NB4 (cell line): ENCODE results near the gene IFI6.

Experiments
- MYC ChIP-seq: IDR thresholded peaks from 2 replicates; pipeline ENCODE4 v1.6.1; 2011; ENCODE audit warnings: low read depth, low read length
- POLR2A ChIP-seq: IDR thresholded peaks from 2 replicates; pipeline ENCODE4 v1.6.1; 2011; ENCODE audit warnings: mild to moderate bottlenecking; ENCODE audit not compliant: insufficient read length; ENCODE audit errors: extremely low read depth
- TF ChIP-seq, protein P1 (sequence below): IDR thresholded peaks from 2 replicates; pipeline ENCODE4 v1.6.1; 2011; ENCODE audit warnings: low read depth, low read length
- TF ChIP-seq, protein P2 (sequence below): IDR thresholded peaks from one replicate; pipeline ENCODE4 v1.5.1; 2012; ENCODE audit warnings: low read depth, low read length

DNA sequence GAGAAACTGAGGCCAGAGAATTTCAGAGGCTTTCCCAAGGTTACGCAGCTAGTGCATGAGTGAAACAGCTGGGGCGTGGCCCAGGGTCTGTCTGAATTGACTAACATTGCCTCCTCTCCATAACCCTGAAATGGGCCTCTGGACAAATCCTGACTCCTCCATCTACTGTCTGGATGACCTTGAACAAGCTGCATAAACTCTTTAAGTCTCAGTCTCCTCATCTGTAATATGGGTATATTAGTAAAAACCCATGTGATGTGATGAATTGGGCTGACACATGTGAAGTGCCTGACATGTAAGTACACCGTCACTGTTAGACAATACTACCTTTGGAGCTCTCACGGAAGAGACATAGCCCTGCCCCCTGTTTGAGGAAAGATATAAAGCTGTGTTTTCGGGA lies 24.7 kb downstream of the IFI6 start:
- TF ChIP-seq, protein P1, sequence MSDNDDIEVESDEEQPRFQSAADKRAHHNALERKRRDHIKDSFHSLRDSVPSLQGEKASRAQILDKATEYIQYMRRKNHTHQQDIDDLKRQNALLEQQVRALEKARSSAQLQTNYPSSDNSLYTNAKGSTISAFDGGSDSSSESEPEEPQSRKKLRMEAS: no peak
- TF ChIP-seq, protein P2, sequence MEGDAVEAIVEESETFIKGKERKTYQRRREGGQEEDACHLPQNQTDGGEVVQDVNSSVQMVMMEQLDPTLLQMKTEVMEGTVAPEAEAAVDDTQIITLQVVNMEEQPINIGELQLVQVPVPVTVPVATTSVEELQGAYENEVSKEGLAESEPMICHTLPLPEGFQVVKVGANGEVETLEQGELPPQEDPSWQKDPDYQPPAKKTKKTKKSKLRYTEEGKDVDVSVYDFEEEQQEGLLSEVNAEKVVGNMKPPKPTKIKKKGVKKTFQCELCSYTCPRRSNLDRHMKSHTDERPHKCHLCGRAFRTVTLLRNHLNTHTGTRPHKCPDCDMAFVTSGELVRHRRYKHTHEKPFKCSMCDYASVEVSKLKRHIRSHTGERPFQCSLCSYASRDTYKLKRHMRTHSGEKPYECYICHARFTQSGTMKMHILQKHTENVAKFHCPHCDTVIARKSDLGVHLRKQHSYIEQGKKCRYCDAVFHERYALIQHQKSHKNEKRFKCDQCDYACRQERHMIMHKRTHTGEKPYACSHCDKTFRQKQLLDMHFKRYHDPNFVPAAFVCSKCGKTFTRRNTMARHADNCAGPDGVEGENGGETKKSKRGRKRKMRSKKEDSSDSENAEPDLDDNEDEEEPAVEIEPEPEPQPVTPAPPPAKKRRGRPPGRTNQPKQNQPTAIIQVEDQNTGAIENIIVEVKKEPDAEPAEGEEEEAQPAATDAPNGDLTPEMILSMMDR: no peak
- TF ChIP-seq POLR2A (no peak), MYC (no peak)
